VCaP (cell line): ENCODE data around the gene POLR3H.

Experiments used
- H3K27ac ChIP-seq: fragments of 450-650 bp; 2 replicates; pipeline ENCODE4 v1.5.1; 2017
- TF ChIP-seq, protein P1 (sequence below): fragments of 450-650 bp; conservative IDR thresholded peaks from 2 replicates; pipeline ENCODE4 v1.5.1; 2017; ENCODE audit warnings: mild to moderate bottlenecking, moderate library complexity

POLR3H gene

DNA sequence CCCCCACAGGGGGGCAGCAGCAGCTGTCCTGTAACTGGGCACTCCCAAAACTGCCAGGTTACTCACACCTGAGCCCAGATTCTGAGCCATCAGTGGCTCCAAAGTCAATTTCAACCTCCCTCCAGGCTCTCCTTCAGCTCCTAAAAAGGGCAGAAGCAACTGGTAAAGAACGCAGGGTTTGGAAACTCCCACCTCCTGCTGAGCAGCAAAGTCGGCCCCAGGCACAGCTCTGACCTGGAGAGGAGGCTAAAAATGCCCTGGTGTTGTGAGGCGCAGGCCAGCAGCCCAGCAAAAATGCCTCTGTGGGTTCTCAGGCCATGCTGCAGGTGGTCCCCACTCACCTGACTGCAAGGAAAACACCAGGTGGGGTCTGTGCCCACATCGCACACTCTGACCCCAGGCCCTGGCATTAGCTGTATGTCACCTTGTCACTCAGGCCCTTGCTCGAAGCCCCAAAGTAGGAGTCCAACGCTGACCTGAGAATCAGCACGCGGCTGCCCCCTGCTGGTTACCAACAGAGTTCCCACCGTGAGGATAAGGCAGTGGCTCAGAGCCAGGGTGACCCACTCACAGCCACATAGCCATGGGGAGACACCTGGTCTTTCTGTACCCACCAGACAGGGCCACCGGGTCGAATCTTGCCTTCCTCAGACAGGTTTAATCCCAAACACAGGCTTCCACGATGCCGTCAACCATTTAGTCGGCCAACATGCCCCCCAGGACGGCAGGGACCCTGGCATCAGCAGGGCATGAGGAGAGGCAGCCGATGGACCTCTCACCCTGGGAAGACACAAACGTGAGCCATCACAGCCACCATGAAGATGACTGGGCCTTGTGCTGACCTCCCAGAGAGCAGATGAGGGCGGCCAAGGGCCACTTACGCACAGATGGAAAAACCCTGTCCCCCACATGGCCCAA is 11.1 kb downstream of the POLR3H start:
- TF ChIP-seq, protein P1, sequence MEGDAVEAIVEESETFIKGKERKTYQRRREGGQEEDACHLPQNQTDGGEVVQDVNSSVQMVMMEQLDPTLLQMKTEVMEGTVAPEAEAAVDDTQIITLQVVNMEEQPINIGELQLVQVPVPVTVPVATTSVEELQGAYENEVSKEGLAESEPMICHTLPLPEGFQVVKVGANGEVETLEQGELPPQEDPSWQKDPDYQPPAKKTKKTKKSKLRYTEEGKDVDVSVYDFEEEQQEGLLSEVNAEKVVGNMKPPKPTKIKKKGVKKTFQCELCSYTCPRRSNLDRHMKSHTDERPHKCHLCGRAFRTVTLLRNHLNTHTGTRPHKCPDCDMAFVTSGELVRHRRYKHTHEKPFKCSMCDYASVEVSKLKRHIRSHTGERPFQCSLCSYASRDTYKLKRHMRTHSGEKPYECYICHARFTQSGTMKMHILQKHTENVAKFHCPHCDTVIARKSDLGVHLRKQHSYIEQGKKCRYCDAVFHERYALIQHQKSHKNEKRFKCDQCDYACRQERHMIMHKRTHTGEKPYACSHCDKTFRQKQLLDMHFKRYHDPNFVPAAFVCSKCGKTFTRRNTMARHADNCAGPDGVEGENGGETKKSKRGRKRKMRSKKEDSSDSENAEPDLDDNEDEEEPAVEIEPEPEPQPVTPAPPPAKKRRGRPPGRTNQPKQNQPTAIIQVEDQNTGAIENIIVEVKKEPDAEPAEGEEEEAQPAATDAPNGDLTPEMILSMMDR = peak; percentile 75
- no peak overlapping the region for H3K27ac ChIP-seq

DNA sequence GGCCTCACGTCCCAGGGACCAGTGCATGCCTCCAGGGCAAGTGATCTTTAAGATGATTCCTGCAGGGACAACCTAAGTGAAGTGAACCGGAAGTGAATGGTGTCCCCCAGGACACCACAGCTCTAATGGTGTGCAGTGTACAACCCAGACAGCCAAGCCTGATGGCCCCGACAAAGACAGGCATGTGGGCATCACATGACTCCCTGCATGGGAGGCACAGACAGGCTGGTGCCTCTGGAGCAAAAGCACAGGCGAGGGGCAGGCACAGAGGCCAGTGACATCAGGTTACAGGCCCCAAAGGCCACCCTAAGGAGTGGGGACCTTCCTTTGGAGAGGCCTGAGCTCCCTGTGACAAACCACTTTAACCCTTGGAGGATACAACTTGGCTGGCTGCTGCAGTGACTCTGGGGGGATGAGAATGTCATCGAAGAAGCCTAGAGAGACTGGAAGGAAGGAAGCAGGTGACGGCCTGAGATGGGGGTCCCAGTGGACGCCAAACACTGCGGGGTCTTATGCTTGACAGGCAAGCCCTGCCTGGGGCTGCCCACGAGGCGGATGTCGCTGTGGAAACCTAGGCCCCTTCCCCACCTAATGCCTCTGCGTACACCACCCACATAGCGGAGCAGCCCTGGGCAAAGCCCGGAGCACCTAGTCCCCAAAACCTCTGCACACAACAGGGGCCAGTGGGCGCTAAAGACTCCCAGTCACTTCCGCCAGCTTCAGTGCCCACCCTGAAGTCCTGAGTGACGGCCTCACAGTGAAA is 12.4 kb downstream of the POLR3H start:
- no peak overlapping the region for H3K27ac ChIP-seq
- TF ChIP-seq, protein P1 = no peak

DNA sequence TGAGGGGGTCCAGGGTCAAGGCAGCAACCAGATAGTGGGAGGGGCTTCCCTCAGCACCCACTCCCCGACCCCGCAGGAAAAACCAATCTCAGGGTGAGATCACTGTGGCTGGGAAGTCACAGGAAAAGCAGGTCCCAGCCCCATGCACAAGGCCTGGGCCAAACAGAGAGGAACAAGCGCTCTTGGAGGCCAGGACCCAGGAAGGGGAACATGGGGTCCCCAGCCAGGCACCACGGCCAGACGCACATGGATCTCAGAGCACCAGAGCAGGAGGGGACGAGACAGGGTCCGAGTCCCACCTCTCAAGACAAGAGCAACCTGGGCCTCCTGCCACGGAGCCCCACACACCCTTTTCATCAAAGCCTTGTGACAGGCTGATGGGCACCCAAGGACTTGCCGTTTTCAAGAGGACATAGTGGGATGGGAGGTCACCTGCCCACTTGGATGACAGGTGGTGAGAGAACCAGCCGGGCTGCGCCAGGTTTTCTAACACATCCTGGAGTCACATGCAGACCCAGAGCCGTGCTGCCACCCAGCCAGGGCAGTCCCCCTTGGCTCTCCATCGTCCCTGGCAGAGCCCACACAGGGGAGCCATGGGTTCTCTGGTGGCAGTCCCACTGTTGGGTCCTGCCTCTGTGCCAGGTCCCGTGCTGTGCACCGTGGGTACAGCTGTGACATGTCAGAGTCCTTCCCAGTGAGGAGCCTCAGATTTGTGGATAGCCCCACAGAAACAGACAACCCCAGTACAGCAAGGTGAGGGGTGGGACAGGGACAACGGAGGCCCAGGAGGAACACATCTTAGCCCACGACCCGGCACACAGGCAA is 13.2 kb downstream of the POLR3H start:
- TF ChIP-seq, protein P1 = no peak
- no peak overlapping the region for H3K27ac ChIP-seq

DNA sequence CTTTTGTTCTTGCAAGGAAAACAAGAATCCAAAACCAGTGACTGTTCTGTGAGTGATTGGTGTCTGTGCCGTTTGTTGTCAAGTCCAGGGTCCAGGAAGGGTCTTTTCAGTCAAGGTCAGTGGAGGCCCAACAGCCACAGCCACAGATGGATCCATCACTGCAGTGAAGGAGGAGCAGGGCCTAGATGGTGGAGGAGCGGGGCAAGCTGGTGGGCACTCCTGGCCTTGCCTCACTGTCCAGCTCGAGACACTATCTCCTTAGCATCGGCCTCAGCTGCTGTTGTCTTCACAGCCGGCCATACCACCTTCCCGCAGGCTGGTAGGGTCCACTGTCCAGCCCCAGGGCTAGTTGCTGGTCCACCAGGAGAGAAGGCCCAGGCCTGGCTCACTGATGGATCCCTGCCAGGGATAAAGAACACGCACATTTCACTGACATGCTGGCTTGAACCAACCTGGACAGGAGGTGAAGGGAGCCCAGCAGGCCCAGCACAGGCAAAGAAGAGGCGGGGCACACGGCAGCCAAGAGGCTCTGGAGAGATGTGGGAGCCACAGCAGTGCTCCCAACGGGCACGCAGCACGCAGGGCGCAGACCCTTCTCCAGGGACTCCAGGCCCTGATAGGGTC is 15.2 kb downstream of the POLR3H start:
- H3K27ac ChIP-seq = no peak overlapping the region; the same call in 1 of the 2 replicates
- TF ChIP-seq, protein P1 = no peak

DNA sequence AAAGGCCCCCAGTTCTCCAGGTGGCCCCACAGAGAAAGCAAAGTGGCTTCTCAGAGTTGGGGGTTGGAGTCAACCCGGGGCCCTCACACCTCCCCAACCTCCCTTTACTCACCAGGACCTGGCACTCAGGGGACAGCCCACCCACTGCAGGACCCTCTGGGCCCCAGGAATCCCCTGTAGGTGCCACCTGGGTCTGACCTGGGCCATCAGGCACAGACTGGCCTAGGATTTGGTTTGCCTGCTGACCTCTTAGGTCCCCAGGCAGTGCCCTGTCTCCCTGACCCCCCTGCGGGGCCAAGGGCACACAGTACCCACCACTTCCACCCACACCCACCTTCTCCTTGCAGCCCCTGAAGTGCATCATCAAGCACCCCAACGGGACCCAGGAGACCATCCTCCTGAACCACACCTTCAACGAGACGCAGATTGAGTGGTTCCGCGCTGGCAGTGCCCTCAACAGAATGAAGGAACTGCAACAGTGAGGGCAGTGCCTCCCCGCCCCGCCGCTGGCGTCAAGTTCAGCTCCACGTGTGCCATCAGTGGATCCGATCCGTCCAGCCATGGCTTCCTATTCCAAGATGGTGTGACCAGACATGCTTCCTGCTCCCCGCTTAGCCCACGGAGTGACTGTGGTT is 16.0 kb downstream of the POLR3H start:
- H3K27ac ChIP-seq = no peak overlapping the region; the same call in 1 of the 2 replicates
- TF ChIP-seq, protein P1 = no peak

DNA sequence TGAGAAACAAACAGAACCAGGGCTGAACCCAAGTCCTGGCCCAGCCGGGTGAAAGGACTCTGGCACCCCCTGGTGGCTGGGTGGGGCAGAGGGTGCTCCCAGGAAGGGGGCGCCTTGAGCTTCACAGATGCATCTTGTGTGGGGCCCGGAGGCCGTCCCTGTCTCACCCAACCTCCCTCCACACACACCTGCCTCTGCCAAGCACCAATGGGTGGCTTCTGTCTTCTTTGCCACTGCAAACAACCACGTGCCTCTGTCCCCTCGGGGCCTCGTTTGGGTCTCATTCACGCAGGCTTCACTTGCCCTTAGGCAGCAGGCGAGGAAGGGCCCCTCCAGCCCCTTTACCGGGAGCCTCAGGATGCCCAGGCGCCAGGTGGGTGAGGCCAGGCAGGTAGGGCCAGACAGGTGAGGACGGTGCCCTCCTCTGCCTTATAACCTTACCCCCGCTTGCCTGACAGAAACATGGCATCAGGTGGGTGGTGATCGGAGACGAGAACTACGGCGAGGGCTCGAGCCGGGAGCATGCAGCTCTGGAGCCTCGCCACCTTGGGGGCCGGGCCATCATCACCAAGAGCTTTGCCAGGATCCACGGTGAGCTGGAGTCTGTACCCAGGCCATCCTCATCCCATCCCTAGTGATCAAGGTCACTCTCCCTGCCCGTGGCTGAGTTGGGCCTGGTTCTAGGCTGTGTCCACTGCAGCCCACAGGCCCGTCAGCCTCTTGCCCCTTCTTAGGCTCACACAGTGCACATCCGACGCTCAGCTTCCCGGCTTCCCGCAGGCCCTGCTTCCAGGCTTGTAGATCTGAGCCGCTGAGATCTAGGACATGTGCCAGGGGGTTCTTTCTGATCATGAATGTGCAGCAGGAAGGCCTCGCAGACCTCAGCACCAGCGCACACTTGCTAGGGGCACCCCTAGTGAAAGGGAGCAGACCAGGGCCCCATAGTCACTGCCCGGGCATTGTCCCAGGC is 17.2 kb downstream of the POLR3H start:
- H3K27ac ChIP-seq = 0 out of 2 replicates have a peak overlapping the region, but pooled peaks have one; percentile 72
- TF ChIP-seq, protein P1 = peak; percentile 85
